H1 (cell line): ENCODE data around the gene ZNF423. TPM values are rescaled to one million over a fixed set of nuclear protein-coding genes. Genes with fewer than 3 reads are reported as not detected.

Experiments
- ASH2L ChIP-seq: fragments of 200-600, 300-600 bp; sonication (generic); IDR thresholded peaks from one replicate; pipeline ENCODE4 v1.7.1; 2017; ENCODE audit warnings: low read length
- BACH1 ChIP-seq: IDR thresholded peaks from 2 replicates; pipeline ENCODE4 v1.6.1; 2012; ENCODE audit warnings: low read length, improper control_type of control experiment
- HDAC6 ChIP-seq: IDR thresholded peaks from one replicate; pipeline ENCODE4 v1.7.1; 2012; ENCODE audit warnings: low read depth, mild to moderate bottlenecking, inconsistent platforms, low read length, moderate library complexity
- KDM4A ChIP-seq: IDR thresholded peaks from one replicate; pipeline ENCODE4 v1.7.1; 2012; ENCODE audit warnings: low read depth, mild to moderate bottlenecking, moderate library complexity, low read length, inconsistent platforms; ENCODE audit not compliant: severe bottlenecking
- KDM5A ChIP-seq: fragments of 200-600 bp; IDR thresholded peaks from 2 replicates; pipeline ENCODE4 v1.7.1; 2012; ENCODE audit warnings: mild to moderate bottlenecking, low read length, inconsistent platforms, mixed read lengths
- POU5F1 ChIP-seq: IDR thresholded peaks from 2 replicates; pipeline ENCODE4 v1.6.1; 2011; ENCODE audit warnings: low read depth, mild to moderate bottlenecking, low read length, moderate library complexity
- RAD21 ChIP-seq, 2 experiments: IDR thresholded peaks in 1 of 2; conservative IDR thresholded peaks in 1 of 2; 2 replicates each; pipeline ENCODE4 v1.6.1; 2011; ENCODE audit warnings: low read depth in 2 of 2, low read length in 2 of 2, improper control_type of control experiment in 1 of 2, inconsistent platforms in 1 of 2, mild to moderate bottlenecking in 1 of 2, moderate library complexity in 1 of 2
- RXRA ChIP-seq: IDR thresholded peaks from 2 replicates; pipeline ENCODE4 v1.6.1; 2011; ENCODE audit warnings: low read depth, mild to moderate bottlenecking, low read length, moderate library complexity; ENCODE audit not compliant: insufficient read depth
- polyA plus RNA-seq, 7 experiments: library from polyadenylated mRNA; depleted of rRNA in 3 of 7; stranded (reverse) in 5 of 7; unstranded in 2 of 7; fragments of >200 nt in 5 of 7; fragments of 200-250 nt in 2 of 7; gene quantifications; 1 replicate in 5 of 7; 2 replicates in 1 of 7; 4 replicates in 1 of 7; pipeline versions ENCODE4 v1.2.1 to v1.2.3, GENCODE V29; 2011 to 2013; ENCODE audit warnings: missing spikeins in 2 of 7, mixed read lengths in 2 of 7
- total RNA-seq: library from RNA; stranded (reverse); fragmentation: NEBNext Ultra II Directional; extraction: Animal tissue kit (Norgen Biotek cat#: 25700); gene quantifications from 2 replicates; pipeline ENCODE4 v1.2.1, GENCODE V29; 2021
- TF ChIP-seq, protein P1 (sequence below), 3 experiments: IDR thresholded peaks; 1 replicate in 2 of 3; 2 replicates in 1 of 3; pipeline versions ENCODE4 v1.5.1 to v1.6.1; 2011; ENCODE audit warnings: low read length in 3 of 3, mild to moderate bottlenecking in 3 of 3, inconsistent platforms in 2 of 3, low read depth in 1 of 3, moderate library complexity in 1 of 3; ENCODE audit not compliant: insufficient read depth in 1 of 3; ENCODE audit errors: control extremely low read depth in 1 of 3
- TF ChIP-seq, protein P2 (sequence below): IDR thresholded peaks from 2 replicates; pipeline ENCODE4 v1.6.1; 2012; ENCODE audit warnings: inconsistent platforms

ZNF423 gene
- total and polyA plus RNA-seq, 2 of the 8 experiments (the other 6 are each of a cell fraction or from before 2014, with no cell fraction given) = 38.2 to 52.3 TPM

GRCh38 chr16:49855280-49855821, 561 bp downstream of the ZNF423 start (continued):
- 0 out of 4 replicates have a peak, but pooled peaks of 1 of the 2 experiments have one; percentile 1 for TF ChIP-seq RAD21 (IDR thresholded peaks at IDR 0.05 in 1 of 2, conservative IDR thresholded peaks at IDR 0.05 in 1 of 2; ENCODE audit: low read depth in 2 of 2, low read length in 2 of 2)
- TF ChIP-seq RXRA = no peak
- peak; percentile 65 for TF ChIP-seq ASH2L
- TF ChIP-seq, protein P1, sequence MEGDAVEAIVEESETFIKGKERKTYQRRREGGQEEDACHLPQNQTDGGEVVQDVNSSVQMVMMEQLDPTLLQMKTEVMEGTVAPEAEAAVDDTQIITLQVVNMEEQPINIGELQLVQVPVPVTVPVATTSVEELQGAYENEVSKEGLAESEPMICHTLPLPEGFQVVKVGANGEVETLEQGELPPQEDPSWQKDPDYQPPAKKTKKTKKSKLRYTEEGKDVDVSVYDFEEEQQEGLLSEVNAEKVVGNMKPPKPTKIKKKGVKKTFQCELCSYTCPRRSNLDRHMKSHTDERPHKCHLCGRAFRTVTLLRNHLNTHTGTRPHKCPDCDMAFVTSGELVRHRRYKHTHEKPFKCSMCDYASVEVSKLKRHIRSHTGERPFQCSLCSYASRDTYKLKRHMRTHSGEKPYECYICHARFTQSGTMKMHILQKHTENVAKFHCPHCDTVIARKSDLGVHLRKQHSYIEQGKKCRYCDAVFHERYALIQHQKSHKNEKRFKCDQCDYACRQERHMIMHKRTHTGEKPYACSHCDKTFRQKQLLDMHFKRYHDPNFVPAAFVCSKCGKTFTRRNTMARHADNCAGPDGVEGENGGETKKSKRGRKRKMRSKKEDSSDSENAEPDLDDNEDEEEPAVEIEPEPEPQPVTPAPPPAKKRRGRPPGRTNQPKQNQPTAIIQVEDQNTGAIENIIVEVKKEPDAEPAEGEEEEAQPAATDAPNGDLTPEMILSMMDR (IDR thresholded peaks at IDR 0.05; ENCODE audit: control extremely low read depth in 1 of 3, insufficient read depth in 1 of 3, low read depth in 1 of 3, low read length in 3 of 3) = no peak
- peak; percentile 49 for TF ChIP-seq KDM4A
- no peak for TF ChIP-seq POU5F1
- no peak for TF ChIP-seq HDAC6
- no peak for TF ChIP-seq BACH1
- TF ChIP-seq, protein P2, sequence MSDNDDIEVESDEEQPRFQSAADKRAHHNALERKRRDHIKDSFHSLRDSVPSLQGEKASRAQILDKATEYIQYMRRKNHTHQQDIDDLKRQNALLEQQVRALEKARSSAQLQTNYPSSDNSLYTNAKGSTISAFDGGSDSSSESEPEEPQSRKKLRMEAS = peak; percentile 29
- no peak for TF ChIP-seq KDM5A
